Activated T-helper 1 cell treated with anti-CD3 and anti-CD28 coated beads, Interleukin-2, amount 50 U/mL, for 16 hours (primary cell): ENCODE data around the gene USP12.
"Not testable (repeated sequence)": the region's sequence is repeated elsewhere in the genome, so short reads cannot be mapped to it uniquely, and the experiment has no call there.

ENCODE experiments used
- DNase-seq, 2 donors: peaks; one replicate each; pipeline ENCODE4 v3.0.0-alpha.2; 2020; ENCODE audit warnings: low read depth in 1 of 2, low spot score in 1 of 2

USP12 gene

DNA sequence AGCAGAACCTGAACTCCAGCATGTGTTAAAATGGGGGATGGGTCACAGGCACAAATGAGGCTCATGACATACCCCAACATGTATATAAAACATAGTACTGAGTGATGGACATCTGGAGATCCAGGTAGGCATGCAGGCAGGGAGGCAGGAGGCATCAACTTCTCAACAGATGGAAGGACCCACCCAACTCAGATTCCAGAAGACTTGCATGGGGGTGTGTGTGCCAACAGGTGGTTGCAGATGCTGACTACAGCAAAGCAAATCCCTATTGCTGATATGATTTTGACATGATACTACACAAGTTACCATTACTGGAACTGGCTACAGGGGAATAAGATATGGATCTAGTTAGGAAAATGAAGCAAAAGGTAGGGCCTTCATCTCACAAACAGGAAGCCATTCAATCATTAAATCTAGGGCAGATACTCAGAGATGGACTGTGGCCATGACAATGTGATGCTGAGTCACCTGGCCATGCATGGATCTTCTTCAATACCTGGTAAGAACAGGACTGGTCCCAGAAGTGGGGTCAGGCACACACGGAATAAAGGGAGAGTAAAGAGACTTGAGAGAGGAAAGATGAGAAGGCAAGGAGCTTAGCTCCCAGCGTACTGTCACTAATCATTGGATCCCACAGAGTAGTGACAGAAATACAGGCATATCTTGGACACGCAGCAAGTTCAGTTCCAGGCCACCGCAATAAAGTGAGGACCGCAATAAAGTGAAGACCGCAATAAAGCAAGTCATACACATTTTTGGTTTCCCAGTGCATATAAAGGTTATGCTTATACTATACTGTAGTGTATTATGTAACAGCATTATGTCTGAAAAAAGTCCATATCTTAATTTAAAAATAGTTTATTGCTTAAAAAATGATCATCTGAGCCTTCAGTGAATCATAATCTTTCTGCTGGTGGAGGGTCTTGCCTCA lies 91.3 kb downstream of the USP12 start:
- no peak for DNase-seq

DNA sequence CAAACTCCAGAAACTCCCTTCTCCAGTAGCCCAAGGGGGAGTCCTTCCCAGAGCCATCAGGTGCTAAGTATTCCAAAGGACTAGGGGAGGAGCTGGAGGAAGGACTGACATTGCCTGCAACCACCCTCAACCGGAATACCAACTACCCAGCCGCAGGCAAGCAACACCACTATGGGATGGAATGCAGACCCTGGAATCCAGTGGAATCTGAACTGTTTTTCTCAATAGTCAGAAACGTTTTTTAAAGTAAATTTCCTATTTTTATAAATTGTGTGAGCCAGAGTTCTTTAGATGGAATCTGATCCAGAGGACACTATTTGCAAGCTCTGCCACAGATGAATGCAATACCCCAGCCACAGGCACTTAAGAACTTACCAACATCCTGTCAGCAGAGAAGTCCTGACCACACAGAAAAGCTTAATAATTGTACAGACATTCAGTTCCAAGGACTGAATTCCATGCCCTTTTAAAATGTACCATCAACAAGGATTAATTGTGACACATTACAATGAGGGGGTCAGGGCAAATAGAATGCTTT lies 92.1 kb downstream of the USP12 start:
- no peak for DNase-seq

DNA sequence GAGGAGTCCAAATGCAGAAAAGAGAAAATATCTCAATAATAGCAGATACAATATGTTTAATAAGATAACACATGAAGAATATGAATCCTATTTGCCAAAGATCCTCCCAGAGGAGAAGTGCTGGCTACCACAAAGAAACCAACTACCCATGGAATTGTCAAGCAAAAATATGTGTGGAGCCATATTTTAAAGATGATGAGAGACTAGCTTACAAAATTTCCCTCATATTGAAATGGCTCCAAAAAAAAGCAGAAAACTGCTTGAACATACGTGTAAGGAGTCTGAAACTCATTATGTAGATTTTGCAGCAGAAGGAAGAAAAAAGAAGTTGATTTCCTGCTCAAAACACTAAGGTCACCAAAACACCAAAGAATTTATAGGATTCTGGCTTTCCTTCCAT lies 94.2 kb downstream of the USP12 start:
- no peak for DNase-seq

GRCh38 chr13:27076421-27076820 lies 95.2 kb downstream of the USP12 start:
- DNase-seq = no peak

DNA sequence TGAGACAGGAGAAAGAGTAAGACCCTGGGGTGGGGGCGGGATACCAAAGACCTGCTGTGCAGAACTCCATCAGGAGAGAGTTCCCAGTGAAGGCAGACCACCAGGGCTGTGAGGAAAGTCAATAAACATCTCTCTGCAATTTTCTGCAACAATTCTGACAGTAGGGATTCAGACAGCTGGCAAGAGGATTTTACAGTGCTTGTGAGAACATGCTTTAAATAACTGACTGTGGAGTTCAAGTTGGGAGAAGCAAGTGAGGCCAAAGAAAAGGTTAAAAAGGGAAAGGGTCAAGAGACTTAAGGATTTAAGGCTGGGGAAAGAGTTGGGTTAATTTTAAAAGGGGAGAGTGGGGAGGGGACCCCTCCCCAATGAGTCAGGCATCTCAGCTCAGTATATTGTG lies 98.4 kb downstream of the USP12 start:
- no peak for DNase-seq

DNA sequence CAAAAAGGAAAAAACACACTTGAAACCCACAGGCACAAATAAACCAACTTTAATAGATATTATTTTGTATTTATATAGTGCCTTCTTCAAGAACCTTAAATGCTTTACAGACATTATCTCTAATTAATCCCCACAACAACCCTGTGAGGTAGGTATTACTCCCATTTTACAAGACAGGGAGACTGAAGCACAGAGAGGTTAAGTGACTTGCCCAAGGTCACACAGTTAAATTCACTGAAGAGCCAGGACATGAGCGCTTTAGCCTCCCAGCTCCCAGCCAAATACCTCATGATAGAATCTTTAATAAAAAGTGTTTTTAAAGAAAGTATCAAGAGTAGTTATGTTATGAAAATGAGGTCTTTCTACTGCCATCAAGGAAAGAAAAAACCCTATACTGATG lies 105.5 kb downstream of the USP12 start:
- not testable (repeated sequence) for DNase-seq

DNA sequence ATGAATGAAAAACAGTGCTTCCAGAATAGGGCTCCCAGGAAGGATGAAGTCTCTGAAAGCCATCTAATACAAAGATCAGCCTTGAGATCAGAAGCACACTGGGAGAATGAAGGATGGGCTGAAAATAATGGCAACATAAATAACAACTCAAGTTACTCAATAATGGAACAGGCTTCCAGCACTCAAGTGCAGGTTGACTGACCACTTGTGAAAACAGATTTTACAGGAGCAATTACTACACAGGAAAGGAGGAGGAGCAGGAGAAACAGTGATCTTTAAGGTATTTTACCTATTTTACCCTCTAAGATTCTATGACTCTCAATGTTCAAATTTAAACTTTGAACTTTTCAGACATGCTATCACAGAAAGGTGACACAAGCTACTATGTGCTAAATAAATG lies 106.0 kb downstream of the USP12 start:
- no peak for DNase-seq

DNA sequence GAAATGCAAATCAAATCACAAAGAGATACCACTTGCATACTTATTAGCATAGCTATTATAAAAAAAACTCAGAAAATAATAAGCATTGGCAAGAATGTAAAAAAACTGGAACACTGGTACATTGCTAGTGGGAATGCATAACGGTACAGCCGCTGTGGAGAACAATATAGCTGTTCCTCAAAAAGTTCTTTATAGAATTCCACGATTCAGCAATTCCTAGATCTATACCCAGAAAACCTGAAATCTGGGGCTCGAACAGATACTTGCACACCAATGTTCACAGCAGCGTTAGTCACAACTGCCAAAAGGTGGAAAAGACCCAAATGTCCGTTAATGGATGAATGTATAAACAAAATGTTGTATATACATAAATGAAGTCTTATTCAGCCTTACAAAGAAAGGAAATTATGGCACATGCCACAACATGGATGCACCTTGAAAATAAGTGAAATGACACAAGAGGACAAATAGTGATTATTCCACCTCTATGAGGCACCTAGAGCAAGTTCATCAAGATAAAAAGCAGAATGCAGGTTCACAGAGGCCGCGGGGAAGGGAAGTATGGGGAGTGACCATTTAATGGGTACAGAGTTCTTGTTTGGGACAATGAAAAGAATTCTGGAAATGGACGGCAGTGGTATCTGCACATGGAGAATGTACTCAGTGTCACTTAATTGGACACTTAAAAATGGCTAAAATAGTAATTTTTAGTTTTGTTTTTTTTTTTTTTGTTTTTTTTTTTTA lies 107.2 kb downstream of the USP12 start:
- no peak for DNase-seq

- DNase-seq = no peak
Observed at GRCh38 chr13:27057817-27058216, 113.8 kb downstream of the USP12 start.

GRCh38 chr13:27055526-27055925 lies 116.1 kb downstream of the USP12 start:
- DNase-seq = no peak

- DNase-seq = no peak
Observed at GRCh38 chr13:27054760-27055159, 116.9 kb downstream of the USP12 start.

DNA sequence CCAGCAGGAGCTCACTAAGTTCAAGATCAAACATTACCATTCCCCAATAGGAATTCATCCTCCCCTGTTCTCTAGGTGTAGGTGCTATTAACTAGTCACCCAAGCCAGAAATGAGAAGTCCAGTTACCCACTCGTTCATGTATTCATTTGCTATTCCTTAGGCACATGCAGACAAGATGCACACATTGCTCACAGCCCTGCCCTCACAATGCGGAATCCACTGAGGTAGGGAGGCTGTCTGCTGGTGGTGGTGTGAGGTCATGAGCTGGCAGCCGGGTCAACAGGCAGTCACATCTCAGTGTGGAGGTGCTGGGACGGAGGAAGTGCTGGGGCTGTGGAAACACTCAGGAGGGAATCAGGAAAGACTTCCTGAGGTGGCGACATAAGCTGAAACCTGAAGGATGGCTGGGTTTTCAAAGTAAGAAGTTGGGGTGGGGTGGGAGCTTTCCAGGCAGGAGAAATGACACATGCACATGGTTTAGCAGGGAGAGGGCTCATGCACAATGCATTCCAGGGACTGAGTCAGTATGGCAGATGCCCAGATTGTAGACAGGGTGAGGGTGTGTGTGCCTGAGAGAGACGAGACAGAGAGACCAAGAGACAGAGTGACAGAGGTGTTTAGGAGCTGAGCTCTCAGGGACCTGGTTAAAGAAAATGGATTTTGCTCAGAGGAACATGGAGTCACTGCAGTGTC lies 117.6 kb downstream of the USP12 start:
- no peak for DNase-seq

GRCh38 chr13:27053210-27053884 lies 118.3 kb downstream of the USP12 start:
- DNase-seq = no peak

- no peak for DNase-seq
Observed at GRCh38 chr13:27052551-27053208, 118.9 kb downstream of the USP12 start.

GRCh38 chr13:27047081-27047480 lies 124.5 kb downstream of the USP12 start:
- no peak for DNase-seq

- DNase-seq = no peak
Observed at GRCh38 chr13:27044837-27045570, 126.6 kb downstream of the USP12 start.

GRCh38 chr13:27043013-27043412 lies 128.6 kb downstream of the USP12 start:
- no peak for DNase-seq

DNA sequence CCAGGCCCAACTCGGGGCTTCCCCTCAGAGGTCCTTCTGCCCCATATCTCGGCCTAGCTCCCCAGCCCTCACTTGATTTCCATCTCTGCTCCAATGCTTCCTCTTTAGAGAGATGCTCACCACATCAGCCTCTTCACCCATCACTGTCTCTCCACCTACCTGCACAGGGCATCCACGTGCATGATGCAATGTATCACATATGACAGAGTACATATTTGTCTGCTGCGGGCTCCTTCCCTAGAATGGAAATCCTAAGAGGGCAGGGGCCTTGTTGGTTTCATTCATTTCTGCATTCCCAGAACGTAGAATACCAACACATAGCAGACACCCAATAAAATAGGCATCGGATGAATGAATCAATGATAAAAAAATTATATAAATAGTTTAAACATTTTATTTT lies 130.3 kb downstream of the USP12 start:
- no peak for DNase-seq

- no peak for DNase-seq
Observed at GRCh38 chr13:27040826-27041108, 130.8 kb downstream of the USP12 start.

DNA sequence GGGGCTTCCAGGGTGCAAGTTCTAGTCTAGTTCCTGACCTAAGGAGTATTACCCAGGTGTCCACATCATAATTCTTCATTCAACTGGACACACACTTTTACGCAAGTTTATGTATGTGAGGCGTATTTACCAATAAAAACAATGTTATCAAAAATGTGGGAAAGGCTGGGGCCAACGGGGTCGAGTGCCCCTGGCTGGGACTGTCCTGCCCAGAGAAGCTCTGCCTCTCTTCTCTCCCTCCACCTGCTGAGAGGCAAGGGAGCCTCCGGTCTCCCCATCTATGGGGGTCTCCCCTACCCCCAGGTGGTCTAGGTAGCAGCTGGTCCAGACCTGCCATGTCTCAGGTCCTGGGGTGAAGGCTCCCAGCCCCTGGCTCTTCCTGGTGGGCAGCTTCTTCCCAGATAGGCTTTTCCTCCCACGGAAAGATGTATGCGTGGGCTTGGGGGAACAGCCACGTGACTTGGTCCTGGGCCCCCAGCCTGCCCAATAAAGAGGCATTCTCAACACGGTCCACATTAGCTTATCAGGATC lies 132.4 kb downstream of the USP12 start:
- no peak for DNase-seq
